Testis (tissue), 5 donors: Measurements from ENCODE around the gene KIAA1958. TPM values are rescaled to one million over a fixed set of nuclear protein-coding genes. Genes with fewer than 3 reads are reported as not detected.

Source experiments
- DNase-seq: peaks from one replicate; pipeline ENCODE4 v3.0.0-alpha.2; 2019
- H3K27ac ChIP-seq, 2 donors: fragments of 200-600 bp; sonication (generic); one replicate each; pipeline ENCODE4 v1.5.1; 2019
- H3K27me3 ChIP-seq: fragments of 200-600 bp; sonication (generic); one replicate; pipeline ENCODE4 v1.5.1; 2019
- H3K36me3 ChIP-seq: fragments of 200-600 bp; sonication (generic); one replicate; pipeline ENCODE4 v1.5.1; 2017; ENCODE audit warnings: low read depth; ENCODE audit errors: missing control alignments
- H3K4me1 ChIP-seq: fragments of 200-600 bp; sonication (generic); one replicate; pipeline ENCODE4 v1.5.1; 2019
- H3K4me3 ChIP-seq, 2 donors: fragments of 200-600 bp; sonication (generic); one replicate each; pipeline ENCODE4 v1.5.1; 2017 to 2019
- H3K9me3 ChIP-seq: fragments of 200-600 bp; sonication (generic); one replicate; pipeline ENCODE4 v1.5.1; 2017
- CTCF ChIP-seq, 3 experiments: fragments of 450-650 bp in 2 of 3; fragments of 200-600 bp in 1 of 3; sonication (generic) in 1 of 3; IDR thresholded peaks; one replicate each; pipeline ENCODE4 v1.5.1; 2016 to 2019; ENCODE audit warnings: antibody characterized with exemption in 3 of 3, mild to moderate bottlenecking in 2 of 3, moderate library complexity in 1 of 3
- POLR2A ChIP-seq: fragments of 450-650 bp; IDR thresholded peaks from one replicate; pipeline ENCODE4 v1.6.1; 2017; ENCODE audit warnings: antibody characterized with exemption, mild to moderate bottlenecking, moderate library complexity
- WGBS, 2 donors: methylation state at CpG; one replicate each; pipeline ENCODE4 v1.1.5; 2018; 5-methylcytosine and 5-hydroxymethylcytosine counted together
- intact Hi-C: fragments of 100-400 bp; cut with DNase I; formaldehyde crosslinking; loops from one replicate; pipeline ENCODE4 v1.15.1; 2023; ENCODE audit warnings: low total_unique reads
- long read RNA-seq, 2 donors: transcript quantifications; one replicate each; lab custom pipeline, GENCODE V29; 2026
- polyA plus RNA-seq: library from polyadenylated mRNA; stranded (reverse); fragments of 350-450 nt; fragmentation: Illumina TruSeq; extraction: RNeasy Lipid Tissue Mini Kit (QIAGEN cat#74804); gene quantifications from one replicate; pipeline ENCODE4 v1.2.3, GENCODE V29; 2014; ENCODE audit warnings: low read depth, low replicate concordance; ENCODE audit not compliant: insufficient read depth
- total RNA-seq, 2 donors: library from RNA; depleted of rRNA; stranded (reverse); fragments of >200 nt; gene quantifications; one replicate each; pipeline ENCODE4 v1.2.3, GENCODE V29; 2016

The KIAA1958 gene
- total RNA-seq: 10 to 100 TPM; 66.5 to 74.8 TPM
- polyA plus RNA-seq: 14.5 TPM
- long read RNA-seq, donor 1, full-length matches to known transcripts: 6 of 11 reads
- long read RNA-seq, donor 1, partial matches to known transcripts: 5 of 11 reads
- long read RNA-seq, donor 1, other reads (novel, unspliced or antisense): 0 of 11 reads
- long read RNA-seq, donor 2, full-length matches to known transcripts: 1 of 9 reads
- long read RNA-seq, donor 2, partial matches to known transcripts: 0 of 9 reads
- long read RNA-seq, donor 2, other reads (novel, unspliced or antisense): 8 of 9 reads

GRCh38 chr9:112486221-112487007 lies at the start of gene KIAA1958:
Gene KIAA1958, plus strand, starts transcription at chr9:112486827. Its CDS starts 87,254 bp downstream, at chr9:112574081.
- DNase-seq: peak; percentile 91
- 1 to 6% methylated on average over 9 to 61 of the region's 93 CpGs for WGBS, 2 donors
- intact Hi-C loops: no loop called here

GRCh38 chr9:112437406-112437805 lies 49.2 kb upstream of the KIAA1958 start:
- DNase-seq: no peak
- H3K36me3 ChIP-seq: no peaks in the 10 kb centered on the region
- no peaks in the 10 kb centered on the region for H3K9me3 ChIP-seq
- H3K4me3 ChIP-seq: no peak overlapping the region
- 91 to 99% methylated on average over 2 of the region's 2 CpGs for WGBS, 2 donors
- TF ChIP-seq CTCF (IDR thresholded peaks at IDR 0.05) (no peak), POLR2A (no peak)
- intact Hi-C loops: no loop called here
- no peaks in the 10 kb centered on the region for H3K4me1 ChIP-seq
- H3K27ac ChIP-seq: no peak overlapping the region
- H3K27me3 ChIP-seq: no peaks in the 10 kb centered on the region

More at GRCh38 chr9:112486221-112487007, at the start of gene KIAA1958:
- H3K4me3 ChIP-seq: peak within 1 kb of the TSS; percentile 83 to 88
- H3K36me3 ChIP-seq: no peaks in the 10 kb centered on the region
- no peaks in the 10 kb centered on the region for H3K9me3 ChIP-seq
- peak within 1 kb of the TSS; percentile 83 to 91 for H3K27ac ChIP-seq
- H3K27me3 ChIP-seq: no peaks in the 10 kb centered on the region
- peaks cover 7% of the 10 kb centered on the region for H3K4me1 ChIP-seq
- no peak for TF ChIP-seq POLR2A
- TF ChIP-seq CTCF (IDR thresholded peaks at IDR 0.05): no peak

GRCh38 chr9:112439171-112439570 lies 47.5 kb upstream of the KIAA1958 start:
- no peak for DNase-seq
- H3K9me3 ChIP-seq: no peaks in the 10 kb centered on the region
- H3K4me3 ChIP-seq: no peak overlapping the region
- intact Hi-C loops: no loop called here
- H3K27ac ChIP-seq: no peak overlapping the region
- 96 to 97% methylated on average over 2 of the region's 2 CpGs for WGBS, 2 donors
- no peaks in the 10 kb centered on the region for H3K27me3 ChIP-seq
- TF ChIP-seq POLR2A (no peak), CTCF (IDR thresholded peaks at IDR 0.05) (no peak)
- H3K36me3 ChIP-seq: no peaks in the 10 kb centered on the region
- H3K4me1 ChIP-seq: no peaks in the 10 kb centered on the region

GRCh38 chr9:112439825-112440224 lies 46.8 kb upstream of the KIAA1958 start:
- H3K27ac ChIP-seq: no peak overlapping the region
- no peaks in the 10 kb centered on the region for H3K4me1 ChIP-seq
- DNase-seq: no peak
- no peaks in the 10 kb centered on the region for H3K9me3 ChIP-seq
- H3K4me3 ChIP-seq: no peak overlapping the region
- H3K27me3 ChIP-seq: no peaks in the 10 kb centered on the region
- intact Hi-C loops: no loop called here
- WGBS, 2 donors: 93% methylated on average over 2 of the region's 2 CpGs
- no peaks in the 10 kb centered on the region for H3K36me3 ChIP-seq
- TF ChIP-seq POLR2A: no peak
- TF ChIP-seq CTCF (IDR thresholded peaks at IDR 0.05): no peak
